Prostate gland (tissue), 2 donors: Measurements from ENCODE around the gene BTG2.

Source experiments
- CTCF ChIP-seq, 4 experiments: fragments of 200-600 bp in 2 of 4; fragments of 450-650 bp in 2 of 4; sonication (generic) in 2 of 4; IDR thresholded peaks; 1 replicate in 3 of 4; 2 replicates in 1 of 4; pipeline ENCODE4 v1.5.1; 2016 to 2019; ENCODE audit warnings: antibody characterized with exemption in 4 of 4, mild to moderate bottlenecking in 2 of 4, moderate library complexity in 2 of 4
- POLR2A ChIP-seq: fragments of 450-650 bp; IDR thresholded peaks from one replicate; pipeline ENCODE4 v1.6.1; 2016; ENCODE audit warnings: antibody characterized with exemption, mild to moderate bottlenecking
- POLR2AphosphoS5 ChIP-seq: sonication (generic); formaldehyde crosslinking; IDR thresholded peaks from one replicate; pipeline ENCODE4 v1.6.1; 2017; ENCODE audit warnings: antibody characterized with exemption

GRCh38 chr1:203273869-203274602 is 31.3 kb upstream of the BTG2 start:
- TF ChIP-seq CTCF (IDR thresholded peaks at IDR 0.05) (no peak), POLR2AphosphoS5 (no peak), POLR2A (no peak)
